IMR-90 (cell line): ENCODE measurements around the gene SPTBN5.

Experiments used
- BHLHE40 ChIP-seq: fragments of 150-350 bp; IDR thresholded peaks from 2 replicates; pipeline ENCODE4 v1.6.1; 2016; ENCODE audit warnings: mild to moderate bottlenecking, low read depth, low read length
- CEBPB ChIP-seq: IDR thresholded peaks from 2 replicates; pipeline ENCODE4 v1.6.1; 2012; ENCODE audit warnings: low read depth, low read length, improper control_type of control experiment
- CHD1 ChIP-seq: IDR thresholded peaks from 2 replicates; pipeline ENCODE4 v1.6.1; 2012; ENCODE audit warnings: low read depth, low read length, improper control_type of control experiment
- CTCF ChIP-seq: conservative IDR thresholded peaks from 2 replicates; pipeline ENCODE4 v1.5.1; 2012; ENCODE audit warnings: mild to moderate bottlenecking, low read depth, low read length, improper control_type of control experiment
- MAFK ChIP-seq: IDR thresholded peaks from 2 replicates; pipeline ENCODE4 v1.6.1; 2012; ENCODE audit warnings: low read depth, low read length, improper control_type of control experiment
- POLR2A ChIP-seq: IDR thresholded peaks from 2 replicates; pipeline ENCODE4 v1.6.1; 2012; ENCODE audit warnings: mild to moderate bottlenecking, low read depth, low read length
- RCOR1 ChIP-seq: IDR thresholded peaks from 2 replicates; pipeline ENCODE4 v1.6.1; 2012; ENCODE audit warnings: mild to moderate bottlenecking, low read length, improper control_type of control experiment; ENCODE audit not compliant: insufficient replicate concordance
- SMC3 ChIP-seq: fragments of 150-350 bp; IDR thresholded peaks from 2 replicates; pipeline ENCODE4 v1.6.1; 2016; ENCODE audit warnings: low read depth, mild to moderate bottlenecking, antibody characterized with exemption, low read length, moderate library complexity

DNA sequence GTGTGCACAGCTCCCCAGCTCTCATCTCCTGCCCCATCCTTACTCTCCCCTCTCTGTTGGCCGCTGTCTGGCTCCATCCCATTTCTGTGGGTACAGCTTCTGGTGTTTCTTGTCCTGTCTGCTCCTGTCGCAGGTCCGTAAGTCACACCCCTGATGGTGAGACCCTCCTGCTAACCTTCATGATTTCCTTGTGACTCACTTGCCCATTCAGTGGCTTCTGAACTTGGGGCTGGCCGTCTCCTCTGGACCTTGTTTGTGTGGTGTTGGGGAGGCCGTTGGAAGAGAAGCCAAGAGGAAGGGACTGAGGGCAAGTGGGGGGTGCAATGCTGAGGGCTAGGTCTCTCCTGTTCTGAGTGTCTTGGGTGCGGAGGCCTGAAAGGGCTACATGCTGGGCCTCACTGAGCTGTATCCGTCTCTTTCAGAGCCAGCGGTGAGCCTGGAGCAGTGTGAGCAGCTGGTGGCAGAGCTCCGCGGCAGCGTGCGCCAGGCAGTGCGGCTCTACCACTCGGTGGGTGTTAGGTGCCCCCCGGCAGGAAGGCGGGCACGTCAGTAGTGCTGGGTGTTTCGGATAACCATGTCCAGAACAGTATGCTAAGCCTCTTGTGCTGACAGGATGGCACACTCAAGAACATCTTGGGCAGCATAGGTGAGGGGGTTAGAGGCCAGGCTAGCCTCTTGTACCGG lies 69.6 kb downstream of the SPTBN5 start:
- TF ChIP-seq CTCF, result no peak
- no peak for TF ChIP-seq MAFK
- TF ChIP-seq POLR2A, result no peak
- no peak for TF ChIP-seq CEBPB
- no peak for TF ChIP-seq SMC3
- TF ChIP-seq RCOR1, result no peak
- no peak for TF ChIP-seq BHLHE40
- TF ChIP-seq CHD1, result no peak
